SK-MEL-5 (cell line): ENCODE results near the gene PLCH1. TPM values are rescaled to one million over a fixed set of nuclear protein-coding genes. Genes with fewer than 3 reads are reported as not detected.
A peak's percentile ranks its signal among the peaks of the same experiment; 100 is the strongest.
"Not testable (repeated sequence)": the region's sequence is repeated elsewhere in the genome, so short reads cannot be mapped to it uniquely, and the experiment has no call there.

Experiments used
- DNase-seq: peaks from one replicate; pipeline ENCODE4 v3.0.0-alpha.2; 2016; ENCODE audit warnings: low read depth, low spot score
- in situ Hi-C: cut with HindIII; loops from 2 replicates; pipeline ENCODE4 v1.10.0; 2016; ENCODE audit warnings: low sequenced_read_pairs, high pct_unique_total_duplicates, low pct_unique_long_range_greater_than_20kb
- total RNA-seq: library from RNA; depleted of rRNA; stranded (reverse); fragments of >200 nt; shearing (Covaris generic); gene quantifications from 2 replicates; pipeline ENCODE4 v1.2.3, GENCODE V29; 2014

Gene PLCH1
- total RNA-seq, 1 experiment from 2014 or later: 0.26 TPM

DNA sequence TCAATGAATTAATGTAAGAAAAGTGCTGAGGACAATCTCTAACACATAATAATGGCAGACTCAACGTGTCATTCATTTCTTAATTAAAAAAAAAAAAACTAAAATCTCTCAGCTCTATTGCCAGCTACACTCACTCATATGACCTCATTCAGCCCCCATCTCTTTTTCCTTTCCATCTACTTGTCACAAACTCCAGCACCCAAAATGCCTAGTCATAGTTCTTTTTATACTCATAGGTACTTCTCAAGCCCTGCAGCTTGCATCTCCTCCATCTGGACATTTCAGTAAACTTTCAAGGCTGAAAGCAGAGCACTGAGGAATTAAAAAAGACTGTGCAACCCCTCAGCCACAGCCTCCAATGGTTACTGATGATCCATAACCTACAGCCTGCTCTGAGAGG lies 109.8 kb downstream of the PLCH1 start:
- in situ Hi-C loops: no loop called here
- DNase-seq: no peak

DNA sequence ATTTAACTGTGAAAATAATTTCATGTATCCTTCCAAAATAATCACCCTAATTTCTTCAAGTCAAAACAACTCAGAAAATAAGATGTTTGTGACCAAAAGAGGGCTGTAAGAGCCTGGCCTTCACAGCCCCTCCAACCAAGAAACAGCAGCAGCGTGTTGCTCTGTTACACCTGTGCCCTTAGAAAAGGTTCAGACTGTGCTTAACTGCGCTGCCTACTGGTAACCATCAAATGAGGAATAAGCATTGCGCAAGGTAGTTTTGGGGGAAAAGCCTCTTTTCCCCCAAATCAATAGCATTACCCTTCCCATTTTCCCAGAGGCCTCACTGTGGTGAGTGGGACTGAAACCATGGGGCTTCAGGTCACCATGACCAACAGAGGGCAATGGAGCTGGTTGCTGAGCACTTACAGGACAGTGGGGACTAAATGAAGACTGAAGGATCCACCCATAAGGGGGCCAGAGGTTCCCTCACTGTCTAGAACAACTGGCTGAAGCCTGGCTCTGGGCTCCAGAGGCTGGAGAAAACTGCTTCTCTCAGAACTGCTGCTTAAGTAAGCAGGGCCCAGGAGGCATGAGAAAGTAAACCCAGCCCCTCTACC lies 110.7 kb downstream of the PLCH1 start:
- no peak for DNase-seq
- in situ Hi-C loops: no loop called here

DNA sequence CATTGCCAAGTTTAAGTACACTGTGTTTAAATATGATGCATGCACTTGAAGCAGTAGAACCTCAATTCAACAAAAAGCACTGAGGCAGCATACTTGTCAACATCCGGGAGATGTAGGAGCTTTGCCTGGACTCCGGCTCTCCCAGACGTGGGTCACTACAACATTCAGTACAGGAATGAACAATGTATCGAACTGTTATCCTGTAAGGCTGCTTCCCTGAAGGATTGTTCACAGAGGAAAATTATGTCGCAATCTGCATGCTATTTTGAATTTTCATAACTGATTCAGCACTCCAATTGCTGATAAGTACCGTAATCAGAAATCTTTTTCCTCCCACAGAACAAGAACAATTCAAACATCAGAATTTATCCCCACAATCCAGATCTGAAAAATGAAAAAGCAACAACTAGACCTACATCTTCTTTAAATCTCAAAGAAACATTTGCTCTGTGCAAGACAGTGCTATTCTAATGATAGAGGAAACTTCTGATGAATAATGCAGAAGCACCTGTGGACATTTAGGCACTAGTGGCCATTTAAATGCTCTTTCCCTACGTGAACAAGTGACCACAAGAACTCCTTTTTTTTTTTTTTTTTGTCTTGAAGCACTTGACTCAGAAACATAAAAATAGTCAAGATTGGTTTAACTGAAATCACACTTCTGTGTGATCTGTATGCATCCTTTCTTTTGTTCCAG lies 113.4 kb downstream of the PLCH1 start:
- DNase-seq: no peak

DNA sequence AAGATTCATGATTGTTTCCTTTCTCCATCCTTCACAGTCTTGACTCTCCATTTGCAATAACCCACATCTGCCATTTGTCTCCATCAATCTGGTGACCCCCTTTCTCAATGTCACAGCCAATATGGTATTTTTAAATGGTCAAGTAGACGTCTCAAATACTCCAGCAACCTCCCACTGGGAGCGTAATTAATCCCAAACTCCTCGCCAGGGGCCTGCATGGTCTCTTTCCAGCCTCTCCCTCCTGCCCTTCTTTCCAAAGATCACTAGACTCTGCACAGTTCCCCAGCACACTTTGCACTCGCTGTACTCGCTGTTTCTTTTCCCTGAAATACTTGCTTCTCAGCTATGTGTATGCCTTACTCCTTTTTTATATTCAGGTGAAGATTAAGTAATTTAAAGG lies 115.3 kb downstream of the PLCH1 start:
- no peak for DNase-seq
- in situ Hi-C loops: no loop called here

More for the DNA sequence above, 113.4 kb downstream of the PLCH1 start:
- in situ Hi-C loops: no loop called here

DNA sequence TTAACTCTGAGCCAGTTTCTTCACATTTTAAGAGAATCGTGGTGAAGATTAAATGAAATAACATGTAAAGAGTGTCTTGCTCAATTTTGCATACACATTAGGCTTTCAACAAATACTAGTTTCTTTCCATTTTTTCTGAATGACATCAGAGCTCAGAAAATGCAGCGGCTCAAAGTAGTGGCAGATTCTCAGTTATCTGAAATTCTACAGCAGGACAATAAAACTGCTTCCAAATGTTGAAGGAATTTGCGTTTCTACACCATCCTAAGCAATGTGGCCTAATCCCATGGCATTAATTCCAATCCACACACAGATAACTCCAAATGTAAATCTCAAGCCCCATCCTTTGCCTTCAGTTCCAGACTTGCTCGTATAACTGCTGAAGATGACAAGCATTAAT lies 115.8 kb downstream of the PLCH1 start:
- in situ Hi-C loops: no loop called here
- no peak for DNase-seq

DNA sequence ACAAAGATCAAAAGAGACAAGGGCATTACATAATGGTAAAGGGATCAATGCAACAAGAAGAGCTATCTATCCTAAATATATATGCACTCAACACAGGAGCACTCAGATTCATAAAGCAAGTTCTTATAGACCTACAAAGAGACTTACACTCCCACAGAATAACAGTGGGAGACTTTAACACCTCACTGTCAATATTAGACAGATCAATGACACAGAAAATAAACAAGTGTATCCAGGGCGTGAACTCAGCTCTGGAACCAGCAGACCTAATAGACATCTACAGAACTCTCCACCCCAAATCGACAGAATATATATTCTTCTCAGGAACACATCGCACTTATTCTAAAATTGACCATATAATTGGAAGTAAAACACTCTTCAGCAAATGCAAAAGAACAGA lies 122.2 kb downstream of the PLCH1 start:
- DNase-seq, in situ Hi-C loops: not testable (repeated sequence)

DNA sequence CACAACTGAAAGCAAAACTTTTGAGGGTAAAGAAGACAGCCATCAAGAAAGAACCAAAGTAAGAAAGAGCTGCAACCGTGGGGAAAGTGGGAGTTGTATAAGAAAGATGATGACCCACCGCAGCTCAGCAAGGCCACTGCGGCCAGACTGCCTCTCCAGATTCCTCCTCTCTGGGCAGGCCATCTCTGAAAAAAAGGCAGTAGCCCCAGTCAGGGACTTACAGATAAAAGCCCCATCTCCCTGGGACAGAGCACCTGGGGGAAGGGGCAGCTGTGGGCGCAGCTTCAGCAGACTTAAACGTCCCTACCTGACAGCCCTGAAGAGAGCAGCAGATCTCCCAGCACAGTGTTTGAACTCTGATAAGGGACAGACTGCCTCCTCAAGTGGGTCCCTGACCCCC lies 124.3 kb downstream of the PLCH1 start:
- in situ Hi-C loops, DNase-seq: not testable (repeated sequence)

DNA sequence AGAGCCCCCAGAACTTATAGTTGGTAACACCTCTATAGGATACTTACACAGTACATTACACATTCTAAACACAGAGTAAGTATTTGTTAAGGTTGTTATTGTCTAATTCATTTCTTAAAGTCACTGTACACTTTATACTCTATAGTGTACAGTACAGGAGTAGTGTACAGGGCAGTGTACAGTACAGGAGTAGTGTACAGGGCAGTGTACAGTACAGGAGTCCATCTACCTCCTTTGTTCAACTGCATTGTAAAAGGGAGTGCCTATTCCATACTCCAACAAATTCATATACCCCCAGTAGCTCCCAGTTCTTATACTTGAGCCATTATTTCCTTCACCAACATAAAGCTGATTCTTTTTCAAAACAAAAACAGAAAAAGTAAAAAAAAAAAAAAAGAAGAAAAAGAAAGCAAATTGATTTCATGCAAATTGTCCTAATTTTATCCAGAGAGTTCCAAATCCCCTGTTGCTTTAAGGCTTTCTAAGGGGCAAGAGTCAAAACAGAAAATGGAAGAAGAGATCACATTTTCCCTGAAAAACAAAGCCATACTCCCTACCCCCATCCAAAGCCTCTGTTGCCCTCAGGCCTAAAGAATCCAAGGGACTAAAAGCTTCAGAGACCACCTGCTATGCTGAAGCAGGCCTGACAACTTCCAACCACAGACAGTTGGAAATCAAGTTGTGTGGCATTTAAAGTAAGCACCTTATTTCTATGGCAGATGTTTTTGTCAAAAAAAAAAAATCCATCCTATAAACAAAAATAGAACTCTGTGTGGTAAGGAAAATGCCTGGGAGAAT lies 125.6 kb downstream of the PLCH1 start:
- DNase-seq: no peak
- in situ Hi-C loops: no loop called here

DNA sequence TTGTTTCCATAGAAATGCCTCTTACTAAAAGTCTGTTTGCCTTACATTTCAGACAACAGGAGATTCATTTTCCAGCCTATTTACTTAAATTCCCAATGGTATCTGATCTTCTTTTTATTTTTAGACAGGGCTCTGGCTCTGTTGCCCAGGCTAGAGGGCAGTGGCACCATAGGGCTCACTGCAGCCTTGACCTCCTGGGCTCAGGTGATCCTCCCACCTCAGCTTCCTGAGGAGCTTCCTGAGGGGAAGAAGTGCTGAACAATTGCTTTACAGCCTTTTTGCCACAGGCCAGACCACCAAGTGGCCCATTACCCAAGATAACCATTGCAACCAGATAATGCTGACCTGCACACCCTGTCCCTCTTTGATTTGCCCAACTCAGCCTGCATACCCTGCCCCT lies 126.3 kb downstream of the PLCH1 start:
- in situ Hi-C loops: no loop called here
- no peak for DNase-seq

DNA sequence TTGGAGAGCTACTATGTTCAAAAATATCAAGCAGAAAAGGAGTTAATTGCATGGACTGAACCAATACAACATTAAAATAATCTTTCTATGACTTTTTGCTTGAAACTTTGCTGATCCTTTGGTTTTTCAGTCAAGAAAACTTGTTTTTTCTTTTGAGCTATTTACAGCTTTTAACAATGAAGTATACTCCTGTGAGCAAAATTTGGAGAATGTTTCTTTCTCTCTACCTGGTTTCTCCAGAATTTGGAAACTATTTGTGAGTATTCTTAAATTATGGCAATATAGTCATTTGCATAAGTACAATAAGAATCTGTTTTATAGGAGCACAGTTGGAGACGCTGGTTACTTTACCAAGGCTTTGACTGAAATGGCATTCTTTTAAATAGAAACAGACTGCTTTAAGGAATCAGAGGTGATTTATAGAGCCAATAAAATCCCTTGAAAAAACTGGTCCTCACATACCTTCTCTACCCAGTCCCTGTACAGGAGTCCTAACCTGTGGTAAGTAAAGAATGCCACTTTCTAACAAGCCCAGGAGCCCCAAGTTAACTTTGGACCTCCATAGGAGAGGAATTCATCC lies 127.4 kb downstream of the PLCH1 start:
- in situ Hi-C loops: no loop called here
- no peak for DNase-seq

DNA sequence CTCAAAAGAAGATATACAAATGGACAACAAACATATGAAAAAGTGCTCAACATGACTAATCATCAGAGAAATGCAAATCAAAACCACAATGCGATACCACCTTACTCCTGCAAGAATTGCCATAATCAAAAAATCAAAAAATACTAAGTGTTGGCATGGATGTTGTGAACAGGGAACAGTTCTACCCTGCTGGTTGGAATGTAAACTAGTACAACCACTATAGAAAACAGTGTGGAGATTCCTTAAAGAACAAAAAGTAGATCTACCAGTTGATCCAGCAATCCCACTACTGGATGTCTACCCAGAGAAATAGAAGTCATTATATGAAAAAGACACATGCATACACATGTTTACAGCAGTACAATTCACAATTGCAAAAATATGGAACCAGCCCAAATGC lies 129.7 kb downstream of the PLCH1 start:
- in situ Hi-C loops, DNase-seq: not testable (repeated sequence)

DNA sequence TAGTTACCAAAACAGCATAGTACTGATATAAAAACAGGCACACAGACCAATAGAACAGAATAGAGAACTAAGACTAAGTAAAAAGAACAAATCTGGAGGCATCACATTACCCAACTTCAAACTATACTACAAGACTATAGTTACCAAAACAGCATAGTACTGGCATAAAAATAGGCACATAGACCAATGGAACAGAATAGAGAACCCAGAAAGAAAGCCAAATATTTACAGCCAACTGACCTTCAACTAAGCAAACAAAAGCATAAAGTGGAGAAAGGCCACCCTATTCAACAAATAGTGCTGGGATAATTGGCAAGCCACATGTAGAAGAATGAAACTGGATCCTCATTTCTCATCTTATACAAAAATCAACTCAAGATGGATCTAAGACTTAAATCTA lies 130.5 kb downstream of the PLCH1 start:
- in situ Hi-C loops, DNase-seq: not testable (repeated sequence)

DNA sequence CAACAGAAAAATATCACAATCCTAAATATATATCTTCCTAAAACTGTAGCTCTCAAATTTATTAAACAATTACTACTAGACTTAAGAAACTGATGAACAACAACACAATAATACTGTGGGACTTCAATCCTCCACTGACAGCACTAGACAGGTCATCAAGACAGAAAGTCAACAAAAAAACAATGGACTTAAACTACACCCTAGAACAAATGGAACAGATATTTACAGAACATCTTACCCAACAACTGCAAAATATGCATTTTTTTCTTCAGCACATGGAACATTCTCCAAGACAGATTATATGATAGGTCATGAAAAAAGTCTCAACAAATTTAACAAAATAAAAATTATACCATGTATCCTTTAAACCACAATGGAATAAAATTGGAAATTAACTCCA lies 133.4 kb downstream of the PLCH1 start:
- no peak for DNase-seq
- in situ Hi-C loops: no loop called here

DNA sequence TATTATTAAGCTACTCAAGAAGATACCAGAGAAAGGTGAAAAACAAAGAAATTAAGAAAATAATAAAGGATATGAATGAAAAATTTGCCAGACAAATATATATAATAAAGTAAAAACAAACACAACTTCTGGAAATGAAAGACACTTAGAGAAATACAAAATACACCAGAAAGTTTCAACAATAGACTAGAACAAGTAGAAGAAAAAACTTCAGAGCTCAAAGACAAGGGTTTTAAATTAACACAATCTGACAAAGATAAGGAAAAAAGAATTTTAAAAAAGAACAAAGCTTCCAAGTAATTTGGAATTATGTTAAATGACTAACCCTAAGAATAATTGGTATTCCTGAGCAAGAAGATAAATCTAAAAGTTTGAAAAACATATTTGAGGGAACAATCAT lies 135.3 kb downstream of the PLCH1 start:
- in situ Hi-C loops: no loop called here
- no peak for DNase-seq

DNA sequence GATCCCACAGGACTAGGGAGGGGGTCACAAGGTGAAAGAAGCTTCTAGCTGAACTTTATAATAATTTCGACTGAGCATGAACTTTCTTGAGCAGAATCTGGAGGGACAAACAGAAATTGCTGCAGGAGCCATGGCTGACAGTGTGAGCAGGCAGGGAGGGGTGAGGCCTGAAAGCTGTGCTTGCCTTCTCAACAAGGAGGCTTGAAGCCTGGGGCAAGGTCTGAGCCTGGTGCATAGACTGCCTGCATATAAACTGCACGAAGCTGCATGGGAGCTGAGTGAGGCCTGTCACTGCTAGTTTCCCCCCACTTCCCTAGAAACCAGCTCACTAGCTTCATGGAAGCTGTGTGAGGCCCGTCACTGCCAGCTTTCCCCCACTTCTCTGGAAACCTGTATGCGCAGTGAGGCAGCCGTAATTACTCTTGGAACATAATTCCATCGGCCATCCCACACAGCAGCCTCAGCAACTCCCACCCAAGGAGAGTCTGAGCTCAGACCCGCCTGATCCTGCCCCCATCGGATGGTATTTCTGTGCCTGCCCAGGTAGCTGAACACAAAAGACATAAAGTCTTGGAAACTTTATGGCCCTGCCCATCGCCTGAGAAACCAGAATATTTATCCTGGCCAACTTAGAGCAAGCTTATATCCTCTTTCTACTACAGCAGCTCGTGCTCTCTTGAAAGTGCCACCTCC lies 136.5 kb downstream of the PLCH1 start:
- in situ Hi-C loops: no loop called here
- DNase-seq: no peak

DNA sequence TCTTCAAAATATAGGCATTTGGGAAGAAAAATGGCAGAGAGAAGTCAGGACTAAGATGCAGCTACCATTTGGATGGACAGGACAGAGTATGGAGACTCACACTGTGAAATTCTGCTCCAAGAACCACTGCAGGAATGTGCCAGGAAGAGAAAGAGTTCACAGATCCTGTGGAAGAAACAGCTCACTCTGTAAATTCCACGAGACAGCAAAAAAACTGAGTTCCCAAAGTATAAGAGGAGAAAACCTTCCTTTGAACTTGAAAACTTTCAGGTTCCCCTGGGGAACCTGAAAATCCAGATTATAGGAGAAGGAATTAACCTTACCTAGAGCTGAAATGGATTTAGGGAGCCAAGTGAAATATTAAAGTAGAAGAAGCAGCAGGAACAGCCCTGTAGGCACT lies 137.1 kb downstream of the PLCH1 start:
- no peak for DNase-seq
- in situ Hi-C loops: no loop called here

DNA sequence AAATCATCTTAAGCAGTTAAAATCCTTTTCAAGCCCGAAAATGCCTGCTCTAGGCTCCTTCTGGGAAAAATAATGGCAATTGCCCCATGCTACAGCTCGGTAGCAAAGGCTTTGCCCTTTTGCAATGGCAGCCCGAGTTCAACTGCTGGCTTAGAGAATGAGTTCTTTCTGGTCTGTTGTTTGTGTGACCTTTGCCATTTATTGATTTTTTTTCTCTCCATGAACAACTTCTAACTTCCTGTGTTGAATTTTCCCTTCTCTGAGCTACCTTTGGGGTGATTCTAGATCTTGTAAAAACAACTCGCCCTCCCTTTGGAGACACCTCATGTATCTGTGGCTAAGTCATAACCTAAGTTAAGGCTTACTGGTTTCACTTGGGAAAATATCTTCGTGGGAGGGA lies 139.3 kb downstream of the PLCH1 start:
- peak; percentile 58 for DNase-seq
- in situ Hi-C loops: no loop called here

DNA sequence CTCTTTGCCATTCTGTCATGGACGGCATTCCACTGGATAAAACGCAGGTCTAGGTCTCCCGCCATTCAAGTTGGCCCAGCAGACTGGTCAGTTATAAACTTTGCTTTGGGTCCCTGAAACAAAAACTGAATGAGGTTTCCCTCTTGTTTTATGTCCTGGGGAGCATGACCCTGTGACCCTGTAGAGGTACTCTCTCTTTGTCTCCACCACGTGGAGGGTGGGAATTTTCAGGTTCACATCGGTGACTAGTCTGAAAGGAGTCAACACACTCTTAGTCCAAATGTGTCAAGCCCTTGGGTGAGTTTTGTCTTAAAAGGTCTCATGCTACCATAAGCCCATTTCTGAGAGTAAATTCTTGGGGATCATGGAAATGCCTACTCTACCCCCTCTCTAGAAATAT lies 139.9 kb downstream of the PLCH1 start:
- in situ Hi-C loops: no loop called here
- no peak for DNase-seq
